ENCODE measurements around the gene ZNF280C.

Gene ZNF280C

GRCh38 chrX:130267956-130268448 is 697 bp downstream of the ZNF280C start:
- TF ChIP-seq CTCF (IDR thresholded peaks at IDR 0.05) = no peak

- no peak for TF ChIP-seq CTCF (IDR thresholded peaks at IDR 0.05)
Measured at GRCh38 chrX:130264573-130264972, 4.1 kb downstream of the ZNF280C start.

- TF ChIP-seq CTCF (IDR thresholded peaks at IDR 0.05) = no peak
Measured at GRCh38 chrX:130263016-130263415, 5.7 kb downstream of the ZNF280C start.

DNA sequence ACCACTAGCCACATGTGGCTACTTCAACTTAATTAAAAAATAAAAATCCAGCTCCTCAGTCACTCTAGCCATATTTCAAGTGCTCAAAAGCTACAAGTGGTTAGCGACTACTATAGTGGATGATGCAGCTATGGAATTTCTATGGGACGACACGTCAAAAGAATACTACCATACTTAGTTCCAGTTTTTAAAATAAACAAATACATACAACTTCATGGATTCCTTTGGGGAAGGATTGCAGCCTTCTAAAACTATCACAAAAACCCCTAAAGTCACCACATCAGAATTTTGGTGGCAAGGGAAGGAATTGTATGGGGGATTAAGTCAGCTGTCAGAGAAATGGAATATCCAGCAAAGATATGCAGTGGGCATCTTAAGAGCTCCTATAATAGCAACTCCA is 6.5 kb downstream of the ZNF280C start:
- no peak for TF ChIP-seq CTCF (IDR thresholded peaks at IDR 0.05)

GRCh38 chrX:130261296-130261893 is 7.3 kb downstream of the ZNF280C start:
- TF ChIP-seq CTCF (IDR thresholded peaks at IDR 0.05) = no peak

DNA sequence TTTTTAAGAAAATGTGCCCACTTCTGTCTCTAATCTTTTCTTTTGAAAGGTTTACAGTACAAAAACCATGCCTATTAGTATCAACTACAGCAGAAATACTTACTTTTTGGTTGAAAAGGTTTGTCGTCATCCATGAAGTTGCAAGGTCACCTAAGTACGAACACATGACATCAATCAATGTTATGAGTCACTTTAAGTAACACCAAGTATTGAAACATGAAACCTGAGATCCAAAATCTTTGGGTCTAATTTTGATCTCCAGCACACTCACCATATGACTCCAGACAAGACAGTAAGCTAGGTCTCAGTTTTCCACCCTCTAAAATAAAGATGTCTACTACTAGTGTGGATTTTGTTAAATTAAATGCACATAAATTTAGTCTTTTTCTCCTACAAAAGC is 8.4 kb downstream of the ZNF280C start:
- TF ChIP-seq CTCF (IDR thresholded peaks at IDR 0.05) = no peak

- TF ChIP-seq CTCF (IDR thresholded peaks at IDR 0.05) = no peak
Measured at GRCh38 chrX:130253916-130254315, 14.8 kb downstream of the ZNF280C start.

GRCh38 chrX:130251671-130252070 is 17.0 kb downstream of the ZNF280C start:
- no peak for TF ChIP-seq CTCF (IDR thresholded peaks at IDR 0.05)

Measured in LNCAP (cell line).